ENCODE results near the gene SDR42E2. TPM values are rescaled to one million over a fixed set of nuclear protein-coding genes. Genes with fewer than 3 reads are reported as not detected.

SDR42E2 gene
- total RNA-seq, 1 experiment from 2014 or later: not detected

GRCh38 chr16:22181843-22182242 lies 19.5 kb downstream of the SDR42E2 start:
- no peak for DNase-seq (ENCODE audit: low spot score)
- Histone ChIP-seq H3K27me3 (replicated peaks; ENCODE audit: insufficient read depth, low read depth, low read length, poor library complexity) (no peaks in the 10 kb centered on the region), H3K27ac (ENCODE audit: low read depth, low read length, poor library complexity, severe bottlenecking) (no peak overlapping the region), H3K4me1 (ENCODE audit: insufficient read depth, low read length, poor library complexity, severe bottlenecking) (no peaks in the 10 kb centered on the region), H3K36me3 (ENCODE audit: insufficient read depth, low read length, poor library complexity, severe bottlenecking) (no peaks in the 10 kb centered on the region), H3K4me3 (ENCODE audit: low read depth, low read length, poor library complexity, severe bottlenecking) (no peak overlapping the region), H3K9me3 (ENCODE audit: low read depth, low read length, poor library complexity, severe bottlenecking) (no peaks in the 10 kb centered on the region)
- POLR2A ChIA-PET (ENCODE audit: low non-redundant PET): no interaction called here
- CTCF ChIA-PET: no interaction called here
- TF ChIP-seq EZH2 (IDR thresholded peaks at IDR 0.05; ENCODE audit: borderline replicate concordance, low read depth, low read length, poor library complexity, severe bottlenecking) (no peak), CTCF (conservative IDR thresholded peaks at IDR 0.05; ENCODE audit: low read depth, low read length) (no peak)
- BruUV-seq (replicated peaks): no TSS peak
- intact Hi-C loops (cut with micrococcal nuclease; ENCODE audit: unreplicated experiment): loop anchor here (10.0 kb wide), 1 partner anchor 357 kb away; no protein-coding TSS in a partner anchor

GRCh38 chr16:22183335-22183734 lies 21.0 kb downstream of the SDR42E2 start:
- Histone ChIP-seq H3K27ac (ENCODE audit: low read depth, low read length, poor library complexity, severe bottlenecking) (no peak overlapping the region), H3K36me3 (ENCODE audit: insufficient read depth, low read length, poor library complexity, severe bottlenecking) (no peaks in the 10 kb centered on the region), H3K9me3 (ENCODE audit: low read depth, low read length, poor library complexity, severe bottlenecking) (no peaks in the 10 kb centered on the region), H3K27me3 (replicated peaks; ENCODE audit: insufficient read depth, low read depth, low read length, poor library complexity) (no peaks in the 10 kb centered on the region), H3K4me1 (ENCODE audit: insufficient read depth, low read length, poor library complexity, severe bottlenecking) (no peaks in the 10 kb centered on the region), H3K4me3 (ENCODE audit: low read depth, low read length, poor library complexity, severe bottlenecking) (no peak overlapping the region)
- no peak for DNase-seq (ENCODE audit: low spot score)
- ChIA-PET POLR2A (ENCODE audit: low non-redundant PET) (no interaction called here), CTCF (no interaction called here)
- BruUV-seq (replicated peaks): no TSS peak
- TF ChIP-seq EZH2 (IDR thresholded peaks at IDR 0.05; ENCODE audit: borderline replicate concordance, low read depth, low read length, poor library complexity, severe bottlenecking): no peak
- no peak for TF ChIP-seq CTCF (conservative IDR thresholded peaks at IDR 0.05; ENCODE audit: low read depth, low read length)
- intact Hi-C loops (cut with micrococcal nuclease; ENCODE audit: unreplicated experiment): loop anchor here (10.0 kb wide), 1 partner anchor 359 kb away; no protein-coding TSS in a partner anchor

GRCh38 chr16:22183901-22184614 lies 21.8 kb downstream of the SDR42E2 start:
- no TSS peak for BruUV-seq (replicated peaks)
- peak; percentile 20 for DNase-seq (ENCODE audit: low spot score)
- H3K36me3 ChIP-seq (ENCODE audit: insufficient read depth, low read length, poor library complexity, severe bottlenecking): no peaks in the 10 kb centered on the region
- no peak overlapping the region for H3K4me3 ChIP-seq (ENCODE audit: low read depth, low read length, poor library complexity, severe bottlenecking)
- TF ChIP-seq CTCF (conservative IDR thresholded peaks at IDR 0.05; ENCODE audit: low read depth, low read length) (peak; percentile 36; the same call in 1 of the 2 replicates), EZH2 (IDR thresholded peaks at IDR 0.05; ENCODE audit: borderline replicate concordance, low read depth, low read length, poor library complexity, severe bottlenecking) (no peak)
- H3K27me3 ChIP-seq (replicated peaks; ENCODE audit: insufficient read depth, low read depth, low read length, poor library complexity): no peaks in the 10 kb centered on the region
- no peak overlapping the region for H3K27ac ChIP-seq (ENCODE audit: low read depth, low read length, poor library complexity, severe bottlenecking)
- no peaks in the 10 kb centered on the region for H3K9me3 ChIP-seq (ENCODE audit: low read depth, low read length, poor library complexity, severe bottlenecking)
- intact Hi-C loops (cut with micrococcal nuclease; ENCODE audit: unreplicated experiment): loop anchor here (10.0 kb wide), 1 partner anchor 359 kb away; no protein-coding TSS in a partner anchor
- ChIA-PET POLR2A (ENCODE audit: low non-redundant PET) (no interaction called here), CTCF (no interaction called here)
- peaks cover 1% of the 10 kb centered on the region for H3K4me1 ChIP-seq (ENCODE audit: insufficient read depth, low read length, poor library complexity, severe bottlenecking)
